ENCODE measurements around the gene ADAMTS14.

ADAMTS14 gene

GRCh38 chr10:70698211-70698610, 25.9 kb downstream of the ADAMTS14 start:
- no peak for DNase-seq

- DNase-seq, result no peak
Observed at GRCh38 chr10:70699063-70699658, 26.9 kb downstream of the ADAMTS14 start.

- no peak for DNase-seq
Observed at GRCh38 chr10:70699659-70700174, 27.4 kb downstream of the ADAMTS14 start.

GRCh38 chr10:70702190-70702763, 30.0 kb downstream of the ADAMTS14 start:
- DNase-seq, result no peak

- DNase-seq, result no peak
Observed at GRCh38 chr10:70704211-70704610, 31.9 kb downstream of the ADAMTS14 start.

- DNase-seq, result no peak
Observed at GRCh38 chr10:70705121-70705861, 33.0 kb downstream of the ADAMTS14 start.

- no peak for DNase-seq
Observed at GRCh38 chr10:70711177-70711576, 38.9 kb downstream of the ADAMTS14 start.

GRCh38 chr10:70711911-70712310, 39.6 kb downstream of the ADAMTS14 start:
- DNase-seq, result no peak

GRCh38 chr10:70714245-70714644, 41.9 kb downstream of the ADAMTS14 start:
- DNase-seq, result no peak

- DNase-seq, result no peak
Observed at GRCh38 chr10:70714951-70715350, 42.6 kb downstream of the ADAMTS14 start.

GRCh38 chr10:70715853-70716795, 43.8 kb downstream of the ADAMTS14 start:
- peak; percentile 91 to 96 for DNase-seq

GRCh38 chr10:70722820-70723424, 50.6 kb downstream of the ADAMTS14 start:
- DNase-seq, result no peak

GRCh38 chr10:70723771-70724170, 51.5 kb downstream of the ADAMTS14 start:
- no peak for DNase-seq

- no peak for DNase-seq
Observed at GRCh38 chr10:70726909-70727495, 54.7 kb downstream of the ADAMTS14 start.

GRCh38 chr10:70728328-70728727, 56.0 kb downstream of the ADAMTS14 start:
- DNase-seq, result no peak

GRCh38 chr10:70729763-70730357, 57.6 kb downstream of the ADAMTS14 start:
- DNase-seq, result peak; percentile 84 to 93

- DNase-seq, result no peak
Observed at GRCh38 chr10:70730955-70731354, 58.6 kb downstream of the ADAMTS14 start.

GRCh38 chr10:70732569-70732968, 60.3 kb downstream of the ADAMTS14 start:
- DNase-seq, result no peak

GRCh38 chr10:70733051-70733450, 60.7 kb downstream of the ADAMTS14 start:
- no peak for DNase-seq

GRCh38 chr10:70735161-70735560, 62.9 kb downstream of the ADAMTS14 start:
- no peak for DNase-seq

GRCh38 chr10:70736525-70736924, 64.2 kb downstream of the ADAMTS14 start:
- no peak for DNase-seq

GRCh38 chr10:70737250-70737649, 64.9 kb downstream of the ADAMTS14 start:
- no peak for DNase-seq

Measured in NCI-H2081 (cell line).